Gastrocnemius medialis (tissue), 4 donors: ENCODE data around the gene MFSD2A. TPM values are rescaled to one million over a fixed set of nuclear protein-coding genes. Genes with fewer than 3 reads are reported as not detected.

Experiments
- ATAC-seq, 2 donors: fragments of 150-250 bp; one replicate each; pipeline ENCODE4 v1.9.1; 2016
- DNase-seq, 2 donors: peaks; one replicate each; pipeline ENCODE4 v3.0.0-alpha.2; 2019
- H3K27ac ChIP-seq, 4 donors: fragments of 200-600 bp; sonication (generic); 1 replicate in 1 of 4; 2 replicates in 3 of 4; pipeline ENCODE4 v1.5.1; 2016 to 2018; ENCODE audit warnings: mild to moderate bottlenecking in 2 of 4, moderate library complexity in 1 of 4
- H3K27me3 ChIP-seq, 3 donors: fragments of 200-600 bp; sonication (generic) in 2 of 3; 1 replicate in 1 of 3; 2 replicates in 2 of 3; pipeline versions ENCODE4 v1.5.1 to v1.6.0; 2016 to 2019; ENCODE audit warnings: mild to moderate bottlenecking in 1 of 3, moderate library complexity in 1 of 3
- H3K36me3 ChIP-seq, 2 donors: fragments of 200-600 bp; sonication (generic) in 1 of 2; one replicate each; pipeline ENCODE4 v1.5.1; 2017 to 2018
- H3K4me1 ChIP-seq, 2 donors: fragments of 200-600 bp; sonication (generic) in 1 of 2; one replicate each; pipeline ENCODE4 v1.5.1; 2016 to 2017; ENCODE audit warnings: mild to moderate bottlenecking in 2 of 2
- H3K4me3 ChIP-seq, 4 donors: fragments of 200-600 bp; sonication (generic) in 3 of 4; 1 replicate in 1 of 4; 2 replicates in 3 of 4; pipeline ENCODE4 v1.5.1; 2016 to 2019; ENCODE audit warnings: mild to moderate bottlenecking in 2 of 4
- H3K9me3 ChIP-seq, 3 donors: fragments of 200-600 bp; sonication (generic) in 2 of 3; 1 replicate in 1 of 3; 2 replicates in 2 of 3; pipeline ENCODE4 v1.5.1; 2016 to 2019
- CTCF ChIP-seq, 5 experiments: fragments of 450-650 bp in 3 of 5; fragments of 200-600 bp in 2 of 5; sonication (generic) in 2 of 5; IDR thresholded peaks in 4 of 5; conservative IDR thresholded peaks in 1 of 5; 1 replicate in 4 of 5; 2 replicates in 1 of 5; pipeline ENCODE4 v1.5.1; 2016 to 2019; ENCODE audit warnings: antibody characterized with exemption in 5 of 5, mild to moderate bottlenecking in 3 of 5, moderate library complexity in 3 of 5
- POLR2A ChIP-seq, 2 donors: fragments of 450-650 bp; IDR thresholded peaks; one replicate each; pipeline ENCODE4 v1.6.1; 2017; ENCODE audit warnings: antibody characterized with exemption in 2 of 2, mild to moderate bottlenecking in 2 of 2, moderate library complexity in 2 of 2
- in situ Hi-C, 4 donors: fragments of 200-750 bp; cut with MboI; loops; one replicate each; pipeline versions ENCODE4 v1.15.0 to v1.8.0; 2017; ENCODE audit warnings: low sequenced_read_pairs in 4 of 4
- intact Hi-C: fragments of 100-400 bp; cut with DNase I; formaldehyde crosslinking; loops from one replicate; pipeline ENCODE4 v1.15.1; 2023; ENCODE audit warnings: low total_unique reads
- total RNA-seq, 4 donors: library from RNA; depleted of rRNA; stranded (reverse); fragments of >200 nt; gene quantifications; one replicate each; pipeline versions ENCODE4 v1.1.0 to v1.2.3, GENCODE V29; 2016

The MFSD2A gene
- total RNA-seq, 4 donors from 2014 or later: 1.0 to 2.1 TPM; not detected in 2

DNA sequence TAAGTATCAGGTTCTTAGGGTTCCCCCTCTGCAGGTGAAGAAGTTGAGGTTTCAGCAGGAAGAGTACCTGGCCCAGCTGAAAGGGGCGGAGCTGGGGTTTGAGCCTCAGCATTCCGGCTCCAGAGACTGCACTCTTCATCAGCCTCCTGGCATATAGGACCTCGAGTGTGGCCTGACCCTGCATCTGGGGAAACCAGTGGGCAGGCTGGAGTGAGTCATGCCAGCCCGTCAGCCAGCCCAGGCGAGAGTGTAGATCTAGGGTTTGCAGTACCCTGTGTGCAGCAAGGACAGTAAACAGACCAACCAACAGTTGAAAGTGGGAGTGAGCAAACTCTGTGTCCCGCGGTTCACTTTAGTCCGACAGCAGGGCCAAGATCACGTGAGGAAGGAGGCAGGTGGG is 14.1 kb downstream of the MFSD2A start:
- in situ Hi-C loops: no loop called here
- Histone ChIP-seq H3K4me3 (no peak overlapping the region), H3K27ac (no peak overlapping the region), H3K9me3 (no peaks in the 10 kb centered on the region), H3K4me1 (no peaks in the 10 kb centered on the region), H3K27me3 (no peaks in the 10 kb centered on the region), H3K36me3 (no peaks in the 10 kb centered on the region)
- no peak for ATAC-seq
- intact Hi-C loops: no loop called here
- no peak for DNase-seq
- TF ChIP-seq CTCF (IDR thresholded peaks at IDR 0.05 in 4 of 5, conservative IDR thresholded peaks at IDR 0.05 in 1 of 5): no peak
- no peak for TF ChIP-seq POLR2A (IDR thresholded peaks at IDR 0.05)

- H3K9me3 ChIP-seq: no peaks in the 10 kb centered on the region
- intact Hi-C loops: no loop called here
- no peak for DNase-seq
- H3K27ac ChIP-seq: no peak overlapping the region
- no peak for ATAC-seq
- in situ Hi-C loops: loop anchor here (5.0 to 10.0 kb wide), 4 partner anchors 45 to 147 kb away; no protein-coding TSS in a partner anchor
- no peaks in the 10 kb centered on the region for H3K36me3 ChIP-seq
- TF ChIP-seq POLR2A (IDR thresholded peaks at IDR 0.05): no peak
- no peak for TF ChIP-seq CTCF (IDR thresholded peaks at IDR 0.05 in 4 of 5, conservative IDR thresholded peaks at IDR 0.05 in 1 of 5)
- H3K4me3 ChIP-seq: no peak overlapping the region
- no peaks in the 10 kb centered on the region for H3K4me1 ChIP-seq
- H3K27me3 ChIP-seq: no peaks in the 10 kb centered on the region
These were observed 14.8 kb downstream of the MFSD2A start for GRCh38 chr1:39969531-39970270.

- ATAC-seq: no peak
- no peak overlapping the region for H3K27ac ChIP-seq
- TF ChIP-seq POLR2A (IDR thresholded peaks at IDR 0.05) (no peak), CTCF (IDR thresholded peaks at IDR 0.05 in 4 of 5, conservative IDR thresholded peaks at IDR 0.05 in 1 of 5) (no peak)
These were observed 15.3 kb downstream of the MFSD2A start for GRCh38 chr1:39970274-39970673.

GRCh38 chr1:39971138-39971537 is 16.2 kb downstream of the MFSD2A start:
- TF ChIP-seq POLR2A (IDR thresholded peaks at IDR 0.05) (no peak), CTCF (IDR thresholded peaks at IDR 0.05 in 4 of 5, conservative IDR thresholded peaks at IDR 0.05 in 1 of 5) (no peak)
- Histone ChIP-seq H3K4me1 (no peaks in the 10 kb centered on the region), H3K27ac (no peak overlapping the region), H3K36me3 (no peaks in the 10 kb centered on the region), H3K27me3 (no peaks in the 10 kb centered on the region), H3K9me3 (no peaks in the 10 kb centered on the region), H3K4me3 (no peak overlapping the region)
- DNase-seq (no peak), ATAC-seq (no peak)
- in situ Hi-C loops: loop anchor here (5.0 to 10.0 kb wide), 4 partner anchors 46 to 149 kb away; no protein-coding TSS in a partner anchor
- intact Hi-C loops: no loop called here

More at GRCh38 chr1:39970274-39970673, 15.3 kb downstream of the MFSD2A start:
- in situ Hi-C loops (loop anchor here (5.0 to 10.0 kb wide), 4 partner anchors 45 to 148 kb away; no protein-coding TSS in a partner anchor), intact Hi-C loops (no loop called here)
- Histone ChIP-seq H3K36me3 (no peaks in the 10 kb centered on the region), H3K4me3 (no peak overlapping the region), H3K27me3 (no peaks in the 10 kb centered on the region), H3K4me1 (no peaks in the 10 kb centered on the region), H3K9me3 (no peaks in the 10 kb centered on the region)
- no peak for DNase-seq
